IPS-NIHi7 (cell line): Measurements from ENCODE around the gene NCK2.
"Not testable (repeated sequence)": the region's sequence is repeated elsewhere in the genome, so short reads cannot be mapped to it uniquely, and the experiment has no call there.

Experiments used
- DNase-seq: peaks from one replicate; pipeline ENCODE4 v3.0.0; 2012; ENCODE audit warnings: mixed read lengths; ENCODE audit errors: extremely low spot score

NCK2 gene

DNA sequence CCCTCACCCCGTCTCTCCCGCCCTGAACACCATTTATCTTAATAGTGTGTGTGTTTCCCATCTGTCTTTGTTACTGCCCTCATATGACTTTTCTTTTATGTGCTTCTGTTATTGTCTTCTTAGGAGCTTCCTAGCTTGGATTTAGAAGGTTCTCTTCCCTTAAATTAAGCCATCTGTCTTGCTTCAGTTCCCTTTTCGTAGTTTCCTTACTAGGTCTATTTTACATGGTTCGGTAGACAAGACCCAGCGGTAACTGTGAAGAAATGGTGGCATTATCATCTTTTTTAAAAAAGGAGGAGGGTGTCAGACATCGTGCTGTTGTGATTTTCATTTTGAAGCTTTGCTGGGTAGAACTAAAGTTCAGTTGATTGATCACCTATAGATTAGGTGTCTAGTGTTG lies 10.3 kb downstream of the NCK2 start:
- no peak for DNase-seq

DNA sequence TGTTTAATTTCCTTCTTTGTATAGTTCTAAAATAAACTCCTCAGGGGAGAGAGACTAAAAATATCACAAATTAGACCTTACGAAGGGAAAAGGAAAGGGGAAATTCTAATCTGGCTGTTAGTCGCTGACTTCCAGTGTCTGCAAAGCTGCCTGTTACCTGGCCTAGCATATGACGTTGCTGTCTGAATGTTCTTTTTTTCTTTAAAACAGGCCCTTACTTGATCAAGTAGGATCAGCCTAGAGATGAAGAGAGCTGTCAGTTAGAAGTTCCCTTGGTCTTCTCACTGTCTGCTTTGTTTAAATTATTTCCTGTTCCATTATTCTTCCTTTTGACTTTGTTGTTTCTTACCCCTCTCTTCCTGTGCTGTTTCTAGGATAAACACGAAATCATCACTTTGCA lies 11.2 kb downstream of the NCK2 start:
- no peak for DNase-seq

DNA sequence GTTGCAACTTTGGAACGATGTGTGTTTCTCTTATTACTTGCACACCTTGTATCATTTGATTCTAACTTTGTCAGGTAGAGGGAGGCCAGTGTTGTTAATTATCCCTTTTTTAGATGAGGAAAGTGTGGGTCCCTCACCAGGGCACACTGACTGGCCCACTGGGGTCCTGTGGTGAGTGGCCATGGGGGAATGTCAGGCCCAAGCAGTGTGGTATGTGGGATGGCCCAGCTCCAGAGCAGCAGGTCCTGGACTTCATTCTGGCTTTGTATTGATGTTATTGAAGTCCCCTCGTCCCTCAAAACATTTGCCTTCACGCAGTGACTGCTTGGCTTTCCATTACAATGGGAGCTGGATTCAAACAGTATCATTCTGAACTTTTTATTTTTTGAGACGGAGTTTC lies 11.7 kb downstream of the NCK2 start:
- no peak for DNase-seq

DNA sequence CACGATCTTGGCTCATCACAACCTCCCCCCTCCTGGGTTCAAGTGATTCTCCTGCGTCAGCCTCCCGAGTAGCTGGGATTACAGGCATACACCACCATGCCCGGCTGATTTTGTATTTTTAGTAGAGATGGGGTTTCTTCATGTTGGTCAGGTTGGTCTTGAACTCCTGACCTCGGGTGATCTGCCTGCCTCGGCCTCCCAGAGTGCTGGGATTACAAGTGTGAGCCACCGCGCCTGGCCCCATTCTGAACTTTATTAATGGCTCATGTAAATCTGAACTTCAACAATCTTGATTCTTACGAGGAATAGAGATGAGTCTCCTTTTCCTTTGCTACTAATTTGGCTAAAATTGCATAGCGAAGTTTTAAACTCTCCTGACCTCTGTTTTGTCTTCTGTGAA lies 12.2 kb downstream of the NCK2 start:
- DNase-seq = not testable (repeated sequence)

DNA sequence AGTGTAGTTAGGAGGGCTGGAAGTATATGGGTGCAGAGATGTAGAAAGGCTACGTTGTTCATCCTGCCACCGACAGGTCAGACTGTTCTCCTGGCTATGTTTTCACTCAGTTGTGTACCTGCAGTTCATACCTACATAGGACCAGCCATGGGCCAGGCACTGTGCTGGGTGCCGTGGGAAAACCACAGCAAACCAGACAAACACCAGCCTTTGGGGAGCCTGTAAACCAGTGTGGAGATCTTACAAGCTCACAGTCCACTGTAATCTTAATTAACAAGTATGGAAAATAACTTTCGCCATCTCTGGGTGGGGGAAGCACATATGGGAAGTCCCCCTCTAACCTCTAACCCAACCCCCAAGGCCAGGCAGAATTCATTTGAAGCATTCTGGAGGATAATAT lies 12.7 kb downstream of the NCK2 start:
- no peak for DNase-seq

DNA sequence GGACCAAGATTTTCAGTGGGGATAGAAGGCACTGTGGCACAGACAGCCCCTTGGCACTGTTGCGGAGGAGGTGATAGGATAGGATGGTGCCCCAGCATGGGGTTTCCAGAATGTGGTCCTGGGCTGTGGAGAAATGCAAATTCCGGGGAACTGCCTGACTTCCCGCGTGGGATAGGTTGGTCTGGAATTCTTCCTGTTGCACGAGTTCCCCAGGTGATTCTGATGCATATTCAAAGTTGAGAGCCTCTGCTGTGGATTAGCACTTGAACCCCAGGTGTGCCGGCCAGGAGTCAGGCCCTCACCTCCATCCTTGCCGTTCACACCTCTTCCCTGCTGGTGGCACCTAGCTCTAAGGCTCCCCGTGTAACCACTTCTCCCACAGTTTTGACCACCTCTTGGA lies 15.5 kb downstream of the NCK2 start:
- DNase-seq = no peak

DNA sequence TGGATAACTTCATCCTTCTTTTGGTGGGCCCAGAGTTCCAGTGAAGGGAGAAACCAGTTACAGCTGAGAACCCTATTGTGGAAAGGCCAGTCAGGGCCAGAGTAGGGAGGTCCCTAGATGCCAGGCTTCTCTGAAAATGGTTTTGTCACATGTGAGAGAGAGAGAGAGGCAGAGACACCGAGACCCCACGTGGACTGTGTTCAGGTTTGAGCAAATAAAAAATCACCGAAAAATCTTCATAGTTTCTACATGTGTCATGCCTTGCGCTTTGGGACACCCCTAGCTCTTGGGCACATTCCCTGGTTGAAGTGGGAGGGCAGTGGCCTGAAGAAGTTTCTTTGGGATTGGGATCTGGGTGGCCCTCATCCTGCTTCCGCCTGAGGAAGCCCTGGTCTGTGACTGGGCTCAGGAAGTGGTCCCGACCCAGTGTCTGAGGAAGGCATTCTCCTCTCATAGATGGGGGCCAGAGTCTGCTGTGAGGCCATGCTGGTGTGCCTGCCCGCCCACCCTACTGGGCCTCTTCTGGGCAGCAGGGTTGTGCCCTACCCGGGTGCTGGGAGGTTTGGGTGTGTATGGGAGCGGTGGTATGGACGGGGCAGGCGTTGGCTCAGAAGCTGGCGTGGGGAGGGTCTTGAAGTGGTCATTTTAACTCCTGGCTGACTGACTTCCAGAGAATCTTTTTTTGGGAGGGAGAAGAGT lies 16.1 kb downstream of the NCK2 start:
- DNase-seq = no peak

DNA sequence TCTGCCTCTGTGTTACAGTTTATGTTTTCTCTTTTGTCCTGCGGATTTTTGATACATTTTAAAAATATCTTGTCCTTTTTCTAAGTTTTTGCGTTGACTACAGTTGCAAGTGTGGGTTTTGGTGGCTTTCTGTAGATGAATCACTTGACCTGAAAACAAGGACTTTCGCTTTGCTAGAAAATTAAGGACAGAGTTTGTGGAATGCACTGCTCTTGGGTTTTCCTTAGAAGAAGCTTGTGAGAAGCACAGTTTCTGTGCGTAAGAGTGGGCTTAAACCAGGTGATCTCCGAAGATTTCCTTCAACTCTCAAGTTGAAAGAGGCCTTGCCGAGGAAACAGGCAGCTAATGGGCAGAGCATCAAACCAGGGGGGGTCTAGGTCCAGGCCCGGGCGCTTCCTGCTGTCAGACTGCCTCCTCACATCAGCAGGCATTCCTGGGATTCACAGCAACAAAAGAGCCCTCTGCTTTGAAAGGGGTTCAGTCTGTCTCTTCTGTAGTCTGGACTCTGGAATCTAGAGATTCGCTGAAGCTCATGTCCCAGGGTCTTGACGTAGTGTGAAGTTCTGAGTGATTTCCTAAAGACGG lies 17.3 kb downstream of the NCK2 start:
- DNase-seq = peak; percentile 78

DNA sequence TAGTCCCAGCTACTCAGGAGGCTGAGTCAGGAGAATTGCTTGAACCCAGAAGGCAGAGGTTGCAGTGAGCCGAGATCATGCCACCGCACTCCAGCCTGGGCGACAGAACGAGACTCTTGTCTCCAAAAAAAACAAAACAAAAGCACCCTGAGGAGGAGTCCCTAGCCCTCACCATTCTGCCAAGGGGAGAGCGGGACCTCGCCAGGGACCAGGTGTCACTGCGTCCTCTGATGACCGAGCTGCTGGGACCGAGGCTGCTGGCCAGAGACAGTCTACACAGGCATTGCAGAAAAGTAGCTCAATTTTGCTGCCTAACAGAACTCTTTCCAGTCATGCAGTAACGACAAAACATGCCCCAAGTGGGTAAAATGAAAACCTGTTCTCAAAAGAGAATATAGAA lies 18.4 kb downstream of the NCK2 start:
- no peak for DNase-seq

DNA sequence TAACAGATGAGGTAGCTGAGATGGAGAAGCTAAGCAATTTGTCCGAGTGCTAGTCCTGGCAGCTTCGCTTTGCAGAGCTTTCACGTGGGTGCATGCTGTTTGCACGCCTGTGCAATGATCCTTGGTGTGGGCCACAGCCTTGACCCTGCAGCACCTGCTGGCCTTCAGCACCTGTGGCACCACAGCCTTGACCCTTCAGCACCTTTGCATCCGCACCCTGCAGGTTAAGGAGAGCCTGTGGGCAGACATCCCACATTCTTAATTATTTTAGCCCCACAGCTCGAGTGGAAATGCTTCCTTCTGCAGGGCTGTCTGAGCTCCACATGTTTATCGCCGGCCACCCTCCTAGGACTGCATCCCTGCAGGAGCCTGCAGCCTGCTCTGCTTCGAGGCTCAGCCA lies 19.3 kb downstream of the NCK2 start:
- DNase-seq = no peak

DNA sequence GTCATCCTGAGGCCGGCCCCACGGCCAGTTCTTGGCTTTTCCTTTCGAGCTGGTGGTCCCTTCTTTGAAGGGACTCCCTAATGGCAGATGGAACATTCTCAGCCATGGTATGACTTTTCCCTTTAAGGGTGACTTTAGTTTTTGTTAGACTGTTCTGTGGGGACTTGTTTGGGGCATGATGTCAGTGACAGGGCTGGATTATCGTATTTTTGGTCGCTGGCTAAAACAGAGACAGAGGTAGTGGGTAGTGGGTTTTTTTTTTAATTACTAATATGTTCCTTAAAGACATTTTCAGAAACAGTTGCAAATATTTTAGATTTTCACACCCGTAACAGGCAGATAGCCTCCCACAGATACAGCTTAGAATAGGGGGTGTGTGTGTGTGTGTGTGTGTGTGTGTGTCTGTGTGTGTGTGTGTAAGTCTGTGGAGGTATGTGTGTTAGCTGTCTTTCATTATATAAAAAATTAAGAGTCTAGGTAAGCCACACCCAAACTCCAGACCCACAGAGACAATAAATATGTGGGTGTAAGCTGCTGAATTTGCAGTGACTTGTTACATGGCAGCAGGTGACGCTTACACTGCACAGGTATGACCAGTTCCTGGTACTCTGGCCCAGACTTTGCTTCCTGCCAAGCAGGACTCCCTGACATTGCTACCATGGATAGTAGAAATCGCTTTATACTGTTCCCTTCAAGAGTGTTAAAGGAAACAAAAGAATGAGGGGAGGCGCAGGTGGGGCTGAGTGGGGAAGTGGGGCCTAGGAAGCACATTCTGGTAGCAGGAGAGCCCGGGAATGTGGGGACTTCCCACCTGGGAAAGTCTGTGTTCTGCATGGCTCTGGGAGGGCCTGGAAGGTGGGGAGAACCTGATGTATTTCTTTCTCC lies 20.9 kb downstream of the NCK2 start:
- DNase-seq = no peak

DNA sequence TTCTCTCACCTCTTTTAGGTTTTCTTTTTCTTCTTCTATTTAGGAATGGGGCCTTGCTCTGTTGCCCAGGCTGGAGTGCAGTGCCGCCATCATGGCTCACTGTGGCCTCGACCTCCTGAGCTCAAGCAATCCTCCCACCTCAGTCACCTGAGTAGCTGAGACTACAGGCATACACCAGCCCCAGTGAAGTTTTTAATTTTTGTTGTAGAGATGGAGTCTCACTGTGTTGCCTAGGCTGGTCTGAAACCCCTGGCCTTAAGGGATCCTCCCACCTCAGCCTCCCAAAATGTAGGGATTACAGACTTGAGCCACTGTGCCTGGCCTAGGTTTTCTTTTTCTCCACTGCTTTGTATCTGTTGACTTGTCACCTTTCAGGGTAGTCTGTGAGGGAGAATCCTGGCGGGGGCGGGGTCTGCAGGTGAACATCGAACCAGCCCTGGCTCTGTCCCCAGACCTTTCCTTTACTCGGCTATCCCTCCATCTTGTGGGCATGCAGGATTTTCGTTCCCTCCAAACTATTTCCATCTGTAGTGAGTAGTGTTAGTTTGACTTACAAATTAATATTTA lies 21.7 kb downstream of the NCK2 start:
- DNase-seq = no peak

DNA sequence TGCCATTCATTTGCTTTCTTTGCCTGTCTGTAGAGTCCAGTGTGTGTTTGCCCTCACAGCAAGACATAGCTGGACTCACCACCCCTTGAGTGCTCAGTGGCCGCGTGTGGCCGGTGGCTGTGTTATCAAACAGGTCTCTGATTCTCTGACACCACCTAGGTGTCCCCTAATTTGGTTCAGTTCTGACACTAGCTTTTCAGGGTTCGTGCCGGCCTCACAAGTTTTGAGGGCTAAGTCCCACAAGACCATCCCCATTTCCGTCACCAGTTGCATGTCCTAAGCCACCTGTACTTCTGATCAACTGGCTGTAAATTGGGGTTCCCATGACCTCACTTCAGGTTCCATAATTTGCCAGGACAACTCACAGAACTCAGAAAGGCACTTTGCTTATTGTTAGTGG lies 23.5 kb downstream of the NCK2 start:
- no peak for DNase-seq

DNA sequence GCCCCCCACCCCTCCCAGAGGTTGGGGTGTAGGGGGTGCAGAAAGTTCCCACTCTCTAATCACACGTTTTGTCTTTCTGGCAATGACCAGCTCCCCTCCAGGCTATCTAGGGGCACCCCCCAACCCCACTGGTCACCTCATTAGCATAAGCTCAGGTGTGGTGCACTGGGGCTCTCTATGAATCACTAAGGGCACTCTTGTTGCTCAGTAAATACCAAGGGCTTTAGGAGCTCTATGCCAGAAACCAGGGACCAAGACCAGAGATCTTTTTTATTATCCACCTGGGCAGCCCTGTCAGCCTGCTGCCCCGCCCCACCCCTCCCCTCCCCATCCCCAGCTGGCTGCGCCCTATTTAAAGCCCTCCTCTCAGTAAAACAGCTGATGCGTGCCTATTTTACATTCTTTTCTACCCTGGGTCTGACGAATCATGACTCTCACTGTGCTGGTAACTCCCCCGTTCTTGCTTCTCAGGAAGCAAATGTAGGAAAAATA lies 24.3 kb downstream of the NCK2 start:
- peak; percentile 38 for DNase-seq

DNA sequence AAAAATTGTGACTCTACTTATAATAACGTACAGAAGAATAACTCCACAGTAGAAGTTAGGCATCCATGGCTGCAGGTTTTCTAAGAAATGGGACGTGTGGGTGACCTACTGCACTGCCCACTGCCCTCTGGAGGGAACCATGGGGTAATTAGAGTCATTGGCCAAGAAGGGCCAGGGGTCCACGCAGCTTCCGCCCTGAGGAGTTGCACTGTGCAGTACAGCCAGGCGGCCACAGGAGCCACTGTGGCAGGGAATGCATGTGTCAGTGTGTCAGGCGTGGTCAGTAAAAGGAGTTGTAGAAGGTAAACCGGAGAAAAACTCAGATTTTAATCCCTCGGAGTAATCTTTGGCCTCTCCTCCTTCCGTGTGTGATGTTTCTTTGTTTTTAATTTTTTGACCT lies 24.8 kb downstream of the NCK2 start:
- no peak for DNase-seq

DNA sequence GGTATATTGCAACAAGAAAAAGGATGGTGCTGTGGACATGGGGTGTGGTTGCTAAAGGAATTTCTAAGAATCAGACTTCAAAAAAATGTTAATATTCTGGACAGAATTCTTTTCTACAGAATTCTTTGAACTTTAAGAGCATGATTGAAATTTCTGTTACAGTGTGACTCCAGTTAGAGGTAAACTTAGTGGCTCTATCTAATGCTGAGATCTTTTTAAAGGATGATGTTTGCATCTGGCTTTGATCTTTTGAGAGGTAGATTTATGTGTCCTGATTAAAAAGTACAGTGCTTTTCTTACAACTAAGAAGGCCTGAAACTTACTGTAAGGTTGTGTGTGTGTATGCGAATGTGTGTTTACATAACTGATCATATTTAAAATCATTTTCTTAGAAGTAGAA lies 25.4 kb downstream of the NCK2 start:
- DNase-seq = no peak

DNA sequence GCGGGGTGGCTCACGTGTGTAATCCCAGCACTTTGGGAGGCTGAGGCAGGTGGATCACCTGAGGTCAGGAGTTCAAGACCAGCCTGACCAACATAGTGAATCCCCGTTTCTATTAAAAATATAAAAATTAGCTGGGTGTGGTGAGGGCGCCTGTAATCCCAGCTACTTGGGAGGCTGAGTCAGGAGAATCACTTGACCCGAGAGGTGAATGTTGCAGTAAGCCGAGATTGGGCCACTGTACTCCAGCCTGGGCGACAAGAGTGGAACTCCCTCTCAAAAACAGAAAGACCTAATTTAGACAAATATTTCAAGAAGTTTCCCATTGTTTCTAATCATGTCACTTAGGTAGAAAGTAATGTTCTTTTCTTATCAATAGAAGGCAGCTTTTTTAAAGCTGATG lies 26.6 kb downstream of the NCK2 start:
- not testable (repeated sequence) for DNase-seq

DNA sequence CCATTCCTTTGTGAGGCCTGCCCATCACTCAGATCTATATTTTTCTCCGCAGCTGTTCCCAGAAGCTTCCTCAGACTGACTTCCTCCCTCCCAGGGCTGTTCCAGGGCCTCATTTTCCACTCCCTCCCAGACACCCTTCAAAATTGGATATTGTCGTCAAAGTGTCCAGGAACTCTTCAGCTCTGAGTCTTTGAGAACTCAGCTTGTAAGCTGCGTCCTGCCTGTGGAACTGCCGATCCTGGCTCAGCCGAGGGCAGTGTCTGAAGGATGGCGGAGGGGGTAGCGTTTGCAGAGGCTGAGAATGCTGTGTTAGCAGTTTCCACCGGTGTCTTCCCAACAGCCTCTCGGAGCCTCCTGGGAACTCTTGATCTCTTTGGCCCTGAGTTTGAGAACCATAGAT lies 27.1 kb downstream of the NCK2 start:
- DNase-seq = no peak

DNA sequence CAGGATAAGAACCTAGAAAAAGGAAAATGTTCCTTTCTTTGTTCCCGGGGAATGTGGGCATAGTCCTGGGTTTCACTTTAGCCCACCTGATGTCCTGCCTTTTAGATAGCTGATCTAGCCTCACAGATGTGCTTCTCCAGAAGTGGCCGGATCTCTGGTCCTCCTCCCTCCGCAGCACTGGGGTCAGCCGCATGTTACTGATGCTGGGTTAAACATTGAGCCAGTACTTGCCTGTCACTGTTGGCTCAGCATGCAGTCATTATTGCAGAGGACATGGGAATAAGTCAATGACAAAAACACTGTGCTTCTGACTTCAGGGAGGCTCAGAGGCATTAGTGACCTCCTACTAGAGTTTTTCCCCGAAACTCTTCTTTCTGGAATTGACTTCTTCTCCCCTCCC lies 27.6 kb downstream of the NCK2 start:
- no peak for DNase-seq

DNA sequence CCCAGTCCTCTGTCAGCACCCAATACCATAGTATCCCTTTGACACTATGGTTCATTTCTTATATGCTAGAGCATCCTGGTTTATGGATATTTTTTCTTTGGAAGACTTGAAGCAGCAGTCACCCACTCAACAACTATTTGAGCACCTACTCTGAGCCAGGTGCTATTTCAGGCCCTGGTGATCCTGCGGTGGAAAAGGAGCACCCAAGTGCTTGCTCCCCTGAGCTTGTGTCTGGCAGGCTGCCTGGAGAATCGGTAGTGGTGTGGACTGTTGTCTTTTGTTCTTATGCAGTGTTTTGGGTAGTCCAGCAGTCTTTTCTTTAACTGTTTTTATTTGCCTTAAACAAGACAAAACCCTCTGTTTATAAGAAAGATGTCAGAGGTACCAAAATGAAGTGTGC lies 28.9 kb downstream of the NCK2 start:
- no peak for DNase-seq

DNA sequence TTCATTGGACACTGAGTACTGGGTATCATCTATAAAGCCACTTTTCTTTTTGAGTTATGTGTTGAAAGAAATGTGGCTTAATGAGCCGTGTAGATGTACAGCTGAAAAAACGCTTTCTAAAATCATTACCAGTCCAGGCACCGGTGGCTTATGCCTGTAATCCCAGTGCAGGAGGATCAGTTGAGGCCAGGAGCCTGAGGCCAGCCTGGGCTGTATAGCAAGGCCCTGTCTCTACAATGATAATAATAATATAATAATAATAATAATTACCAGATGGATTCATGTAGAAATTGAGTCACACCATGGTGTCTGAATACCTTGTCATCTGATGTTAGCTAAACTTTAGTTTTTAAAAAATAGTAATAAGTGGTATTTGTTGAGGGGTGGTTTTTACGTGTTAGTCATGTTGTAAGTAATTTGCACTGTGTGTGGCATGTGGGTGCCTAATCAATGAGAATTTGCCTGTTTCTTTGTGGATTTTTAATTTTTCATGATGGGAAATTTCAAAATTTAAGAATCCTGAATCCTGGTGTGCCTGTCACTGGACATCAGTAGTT lies 30.1 kb downstream of the NCK2 start:
- no peak for DNase-seq
